ENCODE data around the gene BRINP1.

GRCh38 chr9:119343059-119343990 lies 25.9 kb downstream of the BRINP1 start:
- TF ChIP-seq CTCF (IDR thresholded peaks at IDR 0.05) (no peak), POLR2A (IDR thresholded peaks at IDR 0.05) (no peak), POLR2AphosphoS5 (IDR thresholded peaks at IDR 0.05) (no peak), EP300 (IDR thresholded peaks at IDR 0.05) (no peak)

All from suprapubic skin (tissue), 4 donors.